ENCODE data around the gene ILRUN. TPM values are rescaled to one million over a fixed set of nuclear protein-coding genes. Genes with fewer than 3 reads are reported as not detected.

The ILRUN gene
- polyA plus RNA-seq, 1 of the 3 experiments (the other 2 are of a cell fraction): 19.5 TPM

DNA sequence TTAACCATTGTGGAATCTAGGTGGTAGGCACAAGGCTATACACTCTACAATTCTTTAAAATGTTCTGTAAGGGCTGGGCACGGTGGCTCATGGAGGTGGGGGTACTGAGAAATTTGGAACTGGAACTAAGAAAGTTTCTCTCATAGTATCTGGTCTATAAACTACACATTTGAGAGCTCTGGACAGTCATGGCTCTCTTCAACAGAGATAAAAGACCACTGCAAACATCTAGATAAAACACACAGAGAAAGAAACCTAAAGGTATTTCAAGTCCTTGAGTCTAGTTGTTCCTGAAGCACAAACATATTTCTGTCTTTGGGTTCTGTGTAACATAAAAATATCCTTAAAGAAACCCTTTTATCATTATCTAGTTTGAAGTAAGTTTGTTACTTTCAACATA is 35.2 kb downstream of the ILRUN start:
- CTCF ChIA-PET: no interaction called here

DNA sequence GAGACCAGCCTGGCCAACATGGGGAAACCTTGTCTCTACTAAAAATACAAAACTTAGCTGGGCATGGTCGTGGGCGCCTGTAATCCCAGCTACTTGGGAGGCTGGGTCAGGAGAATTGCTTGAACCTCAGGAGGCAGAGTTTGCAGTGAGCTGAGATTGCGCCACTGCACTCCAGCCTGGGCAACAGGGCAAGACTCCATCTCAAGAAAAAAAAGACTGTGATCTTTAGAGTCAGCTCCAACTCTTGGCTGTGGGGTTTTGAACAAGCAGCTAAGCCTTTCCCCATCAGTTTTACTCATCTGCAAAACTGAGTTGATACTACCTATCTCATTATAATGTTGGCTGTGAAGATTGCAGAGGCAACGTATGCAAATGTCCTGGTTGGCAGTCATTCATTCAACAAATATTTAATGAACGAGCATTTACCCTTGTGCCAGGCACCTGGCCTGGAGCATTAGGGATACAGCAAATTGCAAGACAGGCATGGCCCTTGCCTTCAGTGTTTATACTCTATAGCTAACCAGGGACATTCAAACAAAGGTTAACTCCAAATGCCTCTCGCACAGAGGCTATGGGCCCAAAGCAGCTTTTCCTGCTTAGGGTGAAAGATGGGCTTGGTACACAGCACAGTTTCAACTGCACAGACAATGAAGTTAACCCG is 37.8 kb downstream of the ILRUN start:
- H3K9me3 ChIP-seq: no peaks in the 10 kb centered on the region
- H3K9ac ChIP-seq: no peak overlapping the region
- H2AFZ ChIP-seq (ENCODE audit: low read depth): no peak overlapping the region
- peaks cover 0 to 6% of the 10 kb centered on the region in 2 experiments for H3K36me3 ChIP-seq (replicated peaks in 1 of 2; ENCODE audit: control insufficient read depth in 1 of 2, insufficient read depth in 2 of 2, low read length in 1 of 2)
- no peaks in the 10 kb centered on the region for H4K20me1 ChIP-seq (ENCODE audit: insufficient read depth)
- H3K4me3 ChIP-seq (ENCODE audit: low read depth in 2 of 2, low read length in 1 of 2): no peak overlapping the region
- ChIA-PET POLR2A (no interaction called here), CTCF (no interaction called here)
- peak overlapping the region; percentile 76; the same call in 1 of the 2 replicates for H3K4me2 ChIP-seq
- H3K27ac ChIP-seq (ENCODE audit: low read depth in 2 of 2, low read length in 1 of 2): peak overlapping the region in 1 of 2 experiments; percentile 99; a peak in 2 of 4 replicates
- WGBS (ENCODE audit: low lambda C conversion rate): 96% methylated on average over 7 of the region's 7 CpGs
- peaks cover 86% of the 10 kb centered on the region for H3K79me2 ChIP-seq (ENCODE audit: insufficient read depth)
- H3K9me2 ChIP-seq: no peaks in the 10 kb centered on the region
- peaks cover 28% of the 10 kb centered on the region for H3F3A ChIP-seq (replicated peaks; ENCODE audit: insufficient read depth)
- peaks cover 17 to 22% of the 10 kb centered on the region in 2 experiments; a peak in 3 of 4 replicates for H3K4me1 ChIP-seq (ENCODE audit: control insufficient read depth in 1 of 2, insufficient read depth in 2 of 2, low read depth in 1 of 2, low read length in 1 of 2)
- no peaks in the 10 kb centered on the region for H3K27me3 ChIP-seq (ENCODE audit: insufficient read depth)
- DNase-seq: no peak
- TF ChIP-seq, protein P1, sequence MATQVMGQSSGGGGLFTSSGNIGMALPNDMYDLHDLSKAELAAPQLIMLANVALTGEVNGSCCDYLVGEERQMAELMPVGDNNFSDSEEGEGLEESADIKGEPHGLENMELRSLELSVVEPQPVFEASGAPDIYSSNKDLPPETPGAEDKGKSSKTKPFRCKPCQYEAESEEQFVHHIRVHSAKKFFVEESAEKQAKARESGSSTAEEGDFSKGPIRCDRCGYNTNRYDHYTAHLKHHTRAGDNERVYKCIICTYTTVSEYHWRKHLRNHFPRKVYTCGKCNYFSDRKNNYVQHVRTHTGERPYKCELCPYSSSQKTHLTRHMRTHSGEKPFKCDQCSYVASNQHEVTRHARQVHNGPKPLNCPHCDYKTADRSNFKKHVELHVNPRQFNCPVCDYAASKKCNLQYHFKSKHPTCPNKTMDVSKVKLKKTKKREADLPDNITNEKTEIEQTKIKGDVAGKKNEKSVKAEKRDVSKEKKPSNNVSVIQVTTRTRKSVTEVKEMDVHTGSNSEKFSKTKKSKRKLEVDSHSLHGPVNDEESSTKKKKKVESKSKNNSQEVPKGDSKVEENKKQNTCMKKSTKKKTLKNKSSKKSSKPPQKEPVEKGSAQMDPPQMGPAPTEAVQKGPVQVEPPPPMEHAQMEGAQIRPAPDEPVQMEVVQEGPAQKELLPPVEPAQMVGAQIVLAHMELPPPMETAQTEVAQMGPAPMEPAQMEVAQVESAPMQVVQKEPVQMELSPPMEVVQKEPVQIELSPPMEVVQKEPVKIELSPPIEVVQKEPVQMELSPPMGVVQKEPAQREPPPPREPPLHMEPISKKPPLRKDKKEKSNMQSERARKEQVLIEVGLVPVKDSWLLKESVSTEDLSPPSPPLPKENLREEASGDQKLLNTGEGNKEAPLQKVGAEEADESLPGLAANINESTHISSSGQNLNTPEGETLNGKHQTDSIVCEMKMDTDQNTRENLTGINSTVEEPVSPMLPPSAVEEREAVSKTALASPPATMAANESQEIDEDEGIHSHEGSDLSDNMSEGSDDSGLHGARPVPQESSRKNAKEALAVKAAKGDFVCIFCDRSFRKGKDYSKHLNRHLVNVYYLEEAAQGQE (IDR thresholded peaks at IDR 0.05; ENCODE audit: low read depth, low read length): no peak
- TF ChIP-seq RCOR1 (IDR thresholded peaks at IDR 0.05; ENCODE audit: low read length) (no peak), RFX5 (IDR thresholded peaks at IDR 0.05; ENCODE audit: low read length) (no peak), SMC3 (IDR thresholded peaks at IDR 0.05; ENCODE audit: low read depth, low read length) (no peak), NFIC (IDR thresholded peaks at IDR 0.05; ENCODE audit: borderline replicate concordance) (no peak), FOXM1 (IDR thresholded peaks at IDR 0.05; ENCODE audit: low read depth) (no peak), JUND (IDR thresholded peaks at IDR 0.05) (no peak)
- TF ChIP-seq, protein P2, sequence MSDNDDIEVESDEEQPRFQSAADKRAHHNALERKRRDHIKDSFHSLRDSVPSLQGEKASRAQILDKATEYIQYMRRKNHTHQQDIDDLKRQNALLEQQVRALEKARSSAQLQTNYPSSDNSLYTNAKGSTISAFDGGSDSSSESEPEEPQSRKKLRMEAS (IDR thresholded peaks at IDR 0.05; ENCODE audit: low read depth): no peak
- TF ChIP-seq, protein P3, sequence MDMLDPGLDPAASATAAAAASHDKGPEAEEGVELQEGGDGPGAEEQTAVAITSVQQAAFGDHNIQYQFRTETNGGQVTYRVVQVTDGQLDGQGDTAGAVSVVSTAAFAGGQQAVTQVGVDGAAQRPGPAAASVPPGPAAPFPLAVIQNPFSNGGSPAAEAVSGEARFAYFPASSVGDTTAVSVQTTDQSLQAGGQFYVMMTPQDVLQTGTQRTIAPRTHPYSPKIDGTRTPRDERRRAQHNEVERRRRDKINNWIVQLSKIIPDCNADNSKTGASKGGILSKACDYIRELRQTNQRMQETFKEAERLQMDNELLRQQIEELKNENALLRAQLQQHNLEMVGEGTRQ (IDR thresholded peaks at IDR 0.05; ENCODE audit: borderline replicate concordance, low read depth, low read length): no peak

More for the DNA sequence above, 35.2 kb downstream of the ILRUN start:
- Histone ChIP-seq H3K36me3 (replicated peaks in 1 of 2; ENCODE audit: control insufficient read depth in 1 of 2, insufficient read depth in 2 of 2, low read length in 1 of 2) (no peaks in the 10 kb centered on the region), H4K20me1 (ENCODE audit: insufficient read depth) (no peaks in the 10 kb centered on the region), H3K4me3 (ENCODE audit: low read depth in 2 of 2, low read length in 1 of 2) (no peak overlapping the region), H3K79me2 (ENCODE audit: insufficient read depth) (peaks cover 86% of the 10 kb centered on the region), H3K4me1 (ENCODE audit: control insufficient read depth in 1 of 2, insufficient read depth in 2 of 2, low read depth in 1 of 2, low read length in 1 of 2) (peaks cover 16 to 39% of the 10 kb centered on the region in 2 experiments), H3K9me2 (no peaks in the 10 kb centered on the region), H3K27ac (ENCODE audit: low read depth in 2 of 2, low read length in 1 of 2) (no peak overlapping the region), H3F3A (replicated peaks; ENCODE audit: insufficient read depth) (peaks cover 34% of the 10 kb centered on the region), H3K4me2 (no peak overlapping the region), H3K9ac (no peak overlapping the region), H3K27me3 (ENCODE audit: insufficient read depth) (no peaks in the 10 kb centered on the region), H3K9me3 (no peaks in the 10 kb centered on the region), H2AFZ (ENCODE audit: low read depth) (no peak overlapping the region)
- no peak for DNase-seq
- TF ChIP-seq FOSL2 (IDR thresholded peaks at IDR 0.05; ENCODE audit: borderline replicate concordance, low read depth): no peak
- TF ChIP-seq JUND (IDR thresholded peaks at IDR 0.05): no peak
- TF ChIP-seq RFX5 (IDR thresholded peaks at IDR 0.05; ENCODE audit: low read length): no peak
- TF ChIP-seq RAD21 (IDR thresholded peaks at IDR 0.05; ENCODE audit: low read length): no peak
- no peak for TF ChIP-seq MXI1 (IDR thresholded peaks at IDR 0.05; ENCODE audit: low read depth, low read length)
- no peak for TF ChIP-seq RCOR1 (IDR thresholded peaks at IDR 0.05; ENCODE audit: low read length)
- no peak for TF ChIP-seq NRF1 (IDR thresholded peaks at IDR 0.05; ENCODE audit: low read depth, low read length)
- TF ChIP-seq, protein P4, sequence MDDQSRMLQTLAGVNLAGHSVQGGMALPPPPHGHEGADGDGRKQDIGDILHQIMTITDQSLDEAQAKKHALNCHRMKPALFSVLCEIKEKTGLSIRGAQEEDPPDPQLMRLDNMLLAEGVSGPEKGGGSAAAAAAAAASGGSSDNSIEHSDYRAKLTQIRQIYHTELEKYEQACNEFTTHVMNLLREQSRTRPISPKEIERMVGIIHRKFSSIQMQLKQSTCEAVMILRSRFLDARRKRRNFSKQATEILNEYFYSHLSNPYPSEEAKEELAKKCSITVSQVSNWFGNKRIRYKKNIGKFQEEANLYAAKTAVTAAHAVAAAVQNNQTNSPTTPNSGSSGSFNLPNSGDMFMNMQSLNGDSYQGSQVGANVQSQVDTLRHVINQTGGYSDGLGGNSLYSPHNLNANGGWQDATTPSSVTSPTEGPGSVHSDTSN (IDR thresholded peaks at IDR 0.05): no peak
- no peak for TF ChIP-seq YY1 (IDR thresholded peaks at IDR 0.05; ENCODE audit: low read depth)
- no peak for TF ChIP-seq FOXJ3 (CRISPR knock-in tag; IDR thresholded peaks at IDR 0.05)
- no peak for TF ChIP-seq TAF1 (IDR thresholded peaks at IDR 0.05; ENCODE audit: borderline replicate concordance, low read depth, low read length)
- TF ChIP-seq TCF12 (IDR thresholded peaks at IDR 0.05): no peak
- no peak for TF ChIP-seq NFIC (IDR thresholded peaks at IDR 0.05; ENCODE audit: borderline replicate concordance)
- TF ChIP-seq POLR2AphosphoS5 (IDR thresholded peaks at IDR 0.05; ENCODE audit: low read depth, low read length): no peak
- TF ChIP-seq, protein P5, sequence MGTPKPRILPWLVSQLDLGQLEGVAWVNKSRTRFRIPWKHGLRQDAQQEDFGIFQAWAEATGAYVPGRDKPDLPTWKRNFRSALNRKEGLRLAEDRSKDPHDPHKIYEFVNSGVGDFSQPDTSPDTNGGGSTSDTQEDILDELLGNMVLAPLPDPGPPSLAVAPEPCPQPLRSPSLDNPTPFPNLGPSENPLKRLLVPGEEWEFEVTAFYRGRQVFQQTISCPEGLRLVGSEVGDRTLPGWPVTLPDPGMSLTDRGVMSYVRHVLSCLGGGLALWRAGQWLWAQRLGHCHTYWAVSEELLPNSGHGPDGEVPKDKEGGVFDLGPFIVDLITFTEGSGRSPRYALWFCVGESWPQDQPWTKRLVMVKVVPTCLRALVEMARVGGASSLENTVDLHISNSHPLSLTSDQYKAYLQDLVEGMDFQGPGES (IDR thresholded peaks at IDR 0.05; ENCODE audit: low read depth, low read length): no peak
- TF ChIP-seq RXRA (IDR thresholded peaks at IDR 0.05; ENCODE audit: borderline replicate concordance, low read depth): no peak
- TF ChIP-seq GABPA (IDR thresholded peaks at IDR 0.05; ENCODE audit: low read depth): no peak
- TF ChIP-seq EP300 (IDR thresholded peaks at IDR 0.05; ENCODE audit: borderline replicate concordance in 1 of 2, low read depth in 1 of 2, low read length in 1 of 2): no peak
- no peak for TF ChIP-seq ELF1 (IDR thresholded peaks at IDR 0.05)
- TF ChIP-seq, protein P6, sequence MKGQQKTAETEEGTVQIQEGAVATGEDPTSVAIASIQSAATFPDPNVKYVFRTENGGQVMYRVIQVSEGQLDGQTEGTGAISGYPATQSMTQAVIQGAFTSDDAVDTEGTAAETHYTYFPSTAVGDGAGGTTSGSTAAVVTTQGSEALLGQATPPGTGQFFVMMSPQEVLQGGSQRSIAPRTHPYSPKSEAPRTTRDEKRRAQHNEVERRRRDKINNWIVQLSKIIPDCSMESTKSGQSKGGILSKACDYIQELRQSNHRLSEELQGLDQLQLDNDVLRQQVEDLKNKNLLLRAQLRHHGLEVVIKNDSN (IDR thresholded peaks at IDR 0.05; ENCODE audit: borderline replicate concordance, low read depth): no peak
- WGBS (ENCODE audit: low lambda C conversion rate): 91% methylated on average over 1 of the region's 1 CpG
- POLR2A ChIA-PET: no interaction called here
